NCI-H1436 (cell line): ENCODE results near the gene GRM5.
"Not testable (repeated sequence)": the region's sequence is repeated elsewhere in the genome, so short reads cannot be mapped to it uniquely, and the experiment has no call there.

Source experiments
- DNase-seq: peaks from one replicate; lab custom pipeline; 2025; lab: John Stamatoyannopoulos, UW

GRM5 gene

GRCh38 chr11:88541006-88541405 lies 524.8 kb downstream of the GRM5 start:
- no peak for DNase-seq

- no peak for DNase-seq
Observed at GRCh38 chr11:88538098-88538497, 527.7 kb downstream of the GRM5 start.

GRCh38 chr11:88537613-88538012 lies 528.2 kb downstream of the GRM5 start:
- no peak for DNase-seq

GRCh38 chr11:88536616-88537265 lies 529.0 kb downstream of the GRM5 start:
- no peak for DNase-seq

- DNase-seq, result no peak
Observed at GRCh38 chr11:88535916-88536547, 529.8 kb downstream of the GRM5 start.

- no peak for DNase-seq
Observed at GRCh38 chr11:88535266-88535665, 530.5 kb downstream of the GRM5 start.

GRCh38 chr11:88534706-88535105 lies 531.1 kb downstream of the GRM5 start:
- not testable (repeated sequence) for DNase-seq

- DNase-seq, result no peak
Observed at GRCh38 chr11:88534185-88534584, 531.6 kb downstream of the GRM5 start.

GRCh38 chr11:88533001-88533400 lies 532.8 kb downstream of the GRM5 start:
- no peak for DNase-seq

- no peak for DNase-seq
Observed at GRCh38 chr11:88531831-88532230, 534.0 kb downstream of the GRM5 start.

GRCh38 chr11:88529426-88529825 lies 536.4 kb downstream of the GRM5 start:
- DNase-seq, result no peak

- DNase-seq, result no peak
Observed at GRCh38 chr11:88523386-88524071, 542.3 kb downstream of the GRM5 start.

- DNase-seq, result no peak
Observed at GRCh38 chr11:88522624-88523385, 543.0 kb downstream of the GRM5 start.

- DNase-seq, result no peak
Observed at GRCh38 chr11:88521799-88522201, 544.0 kb downstream of the GRM5 start.

GRCh38 chr11:88521399-88521798 lies 544.4 kb downstream of the GRM5 start:
- DNase-seq, result no peak

GRCh38 chr11:88520391-88520790 lies 545.4 kb downstream of the GRM5 start:
- DNase-seq, result no peak

- no peak for DNase-seq
Observed at GRCh38 chr11:88515002-88515401, 550.8 kb downstream of the GRM5 start.

GRCh38 chr11:88511006-88511405 lies 554.8 kb downstream of the GRM5 start:
- DNase-seq, result no peak

GRCh38 chr11:88508759-88509581 lies 556.8 kb downstream of the GRM5 start:
- no peak for DNase-seq

- no peak for DNase-seq
Observed at GRCh38 chr11:88508418-88508758, 557.4 kb downstream of the GRM5 start.

- DNase-seq, result no peak
Observed at GRCh38 chr11:88507771-88508417, 557.9 kb downstream of the GRM5 start.
